GM12878 (cell line): ENCODE results near the gene ZBTB7B.

ENCODE experiments used
- ATF7 ChIP-seq: fragments of 450-650 bp; IDR thresholded peaks from 2 replicates; pipeline ENCODE4 v1.6.1; 2016; ENCODE audit warnings: low read depth, mild to moderate bottlenecking
- CHD2 ChIP-seq: IDR thresholded peaks from 2 replicates; pipeline ENCODE4 v1.6.1; 2011; ENCODE audit warnings: low read depth, low read length, improper control_type of control experiment, borderline replicate concordance
- CTCF ChIP-seq, 3 experiments: IDR thresholded peaks in 2 of 3; conservative IDR thresholded peaks in 1 of 3; 2 replicates each; pipeline ENCODE4 v1.5.1; 2011; ENCODE audit warnings: low read depth in 3 of 3, low read length in 3 of 3, mild to moderate bottlenecking in 3 of 3, control low read depth in 2 of 3, moderate library complexity in 2 of 3, inconsistent platforms in 1 of 3, mixed read lengths in 1 of 3; ENCODE audit not compliant: control insufficient read depth in 2 of 3, insufficient read depth in 1 of 3; ENCODE audit errors: extremely low read depth in 1 of 3
- MYC ChIP-seq: IDR thresholded peaks from 2 replicates; pipeline ENCODE4 v1.6.1; 2011; ENCODE audit warnings: mild to moderate bottlenecking, low read length, moderate library complexity, inconsistent platforms; ENCODE audit not compliant: insufficient read depth, insufficient replicate concordance, insufficient read length, severe bottlenecking
- RELA ChIP-seq: fragments of 450-650 bp; IDR thresholded peaks from 2 replicates; pipeline ENCODE4 v1.8.0; 2014; ENCODE audit warnings: borderline replicate concordance; ENCODE audit not compliant: partially characterized antibody
- SREBF2 ChIP-seq: IDR thresholded peaks from 2 replicates; pipeline ENCODE4 v1.6.1; 2012; ENCODE audit warnings: mild to moderate bottlenecking, low read length
- STAT1 ChIP-seq: fragments of 450-650 bp; conservative IDR thresholded peaks from 2 replicates; pipeline ENCODE4 v1.6.1; 2014; ENCODE audit warnings: antibody characterized with exemption, mild to moderate bottlenecking
- TCF12 ChIP-seq: IDR thresholded peaks from 2 replicates; pipeline ENCODE4 v1.6.1; 2011; ENCODE audit warnings: low read depth, mild to moderate bottlenecking, low read length
- YY1 ChIP-seq: IDR thresholded peaks from 2 replicates; pipeline ENCODE4 v1.6.1; 2011; ENCODE audit warnings: low read depth, mild to moderate bottlenecking, low read length
- ZNF274 ChIP-seq: IDR thresholded peaks from one replicate; pipeline ENCODE4 v1.8.0; 2011; ENCODE audit not compliant: insufficient read length, insufficient read depth

- TF ChIP-seq ATF7 (no peak), RELA (no peak), MYC (no peak), CTCF (IDR thresholded peaks at IDR 0.05 in 2 of 3, conservative IDR thresholded peaks at IDR 0.05 in 1 of 3; ENCODE audit: control insufficient read depth in 2 of 3, extremely low read depth in 1 of 3, insufficient read depth in 1 of 3, low read depth in 3 of 3, low read length in 3 of 3) (peak; percentile 9 to 40 (median 22); a peak in 4 of 6 replicates), CHD2 (peak; percentile 65; the same call in 1 of the 2 replicates), YY1 (no peak), SREBF2 (no peak), STAT1 (no peak), TCF12 (0 out of 2 replicates have a peak, but pooled peaks have one; percentile 16), ZNF274 (no peak)
These were observed 46.7 kb upstream of the ZBTB7B start, which contains the start of gene PBXIP1 for GRCh38 chr1:154955718-154956543.
